GM21367 (cell line): ENCODE results near the gene FHOD3.

ENCODE experiments used
- ATAC-seq: cut with Tn5 transposase; IDR thresholded peaks from one replicate; pipeline ENCODE4 v1.9.1; 2021; ENCODE audit not compliant: unreplicated experiment

FHOD3 gene

GRCh38 chr18:36295880-36296301 lies 1.6 kb upstream of the FHOD3 start:
- ATAC-seq, result no peak

- no peak for ATAC-seq
Observed at GRCh38 chr18:36296650-36297416, 680 bp upstream of the FHOD3 start.

- no peak for ATAC-seq
Observed at GRCh38 chr18:36298126-36298741, 721 bp downstream of the FHOD3 start.

GRCh38 chr18:36299015-36299414 lies 1.5 kb downstream of the FHOD3 start:
- ATAC-seq, result no peak

GRCh38 chr18:36300211-36300610 lies 2.7 kb downstream of the FHOD3 start:
- no peak for ATAC-seq

GRCh38 chr18:36301884-36302283 lies 4.4 kb downstream of the FHOD3 start:
- ATAC-seq, result no peak

- ATAC-seq, result no peak
Observed at GRCh38 chr18:36302676-36303075, 5.2 kb downstream of the FHOD3 start.

- no peak for ATAC-seq
Observed at GRCh38 chr18:36303211-36303844, 5.8 kb downstream of the FHOD3 start.

- ATAC-seq, result no peak
Observed at GRCh38 chr18:36304723-36305122, 7.2 kb downstream of the FHOD3 start.

GRCh38 chr18:36305375-36305774 lies 7.9 kb downstream of the FHOD3 start:
- no peak for ATAC-seq

- no peak for ATAC-seq
Observed at GRCh38 chr18:36307513-36307912, 10.0 kb downstream of the FHOD3 start.

GRCh38 chr18:36308711-36309435 lies 11.4 kb downstream of the FHOD3 start:
- no peak for ATAC-seq

GRCh38 chr18:36309436-36310391 lies 12.2 kb downstream of the FHOD3 start:
- no peak for ATAC-seq

- no peak for ATAC-seq
Observed at GRCh38 chr18:36311026-36311570, 13.6 kb downstream of the FHOD3 start.

GRCh38 chr18:36312806-36313395 lies 15.4 kb downstream of the FHOD3 start:
- no peak for ATAC-seq

- no peak for ATAC-seq
Observed at GRCh38 chr18:36314098-36314497, 16.6 kb downstream of the FHOD3 start.

GRCh38 chr18:36314754-36315153 lies 17.2 kb downstream of the FHOD3 start:
- ATAC-seq, result no peak

- ATAC-seq, result no peak
Observed at GRCh38 chr18:36315736-36316135, 18.2 kb downstream of the FHOD3 start.

GRCh38 chr18:36316246-36316645 lies 18.7 kb downstream of the FHOD3 start:
- ATAC-seq, result no peak
